ENCODE data around the gene PREB.
A peak's percentile ranks its signal among the peaks of the same experiment; 100 is the strongest.

Gene PREB

DNA sequence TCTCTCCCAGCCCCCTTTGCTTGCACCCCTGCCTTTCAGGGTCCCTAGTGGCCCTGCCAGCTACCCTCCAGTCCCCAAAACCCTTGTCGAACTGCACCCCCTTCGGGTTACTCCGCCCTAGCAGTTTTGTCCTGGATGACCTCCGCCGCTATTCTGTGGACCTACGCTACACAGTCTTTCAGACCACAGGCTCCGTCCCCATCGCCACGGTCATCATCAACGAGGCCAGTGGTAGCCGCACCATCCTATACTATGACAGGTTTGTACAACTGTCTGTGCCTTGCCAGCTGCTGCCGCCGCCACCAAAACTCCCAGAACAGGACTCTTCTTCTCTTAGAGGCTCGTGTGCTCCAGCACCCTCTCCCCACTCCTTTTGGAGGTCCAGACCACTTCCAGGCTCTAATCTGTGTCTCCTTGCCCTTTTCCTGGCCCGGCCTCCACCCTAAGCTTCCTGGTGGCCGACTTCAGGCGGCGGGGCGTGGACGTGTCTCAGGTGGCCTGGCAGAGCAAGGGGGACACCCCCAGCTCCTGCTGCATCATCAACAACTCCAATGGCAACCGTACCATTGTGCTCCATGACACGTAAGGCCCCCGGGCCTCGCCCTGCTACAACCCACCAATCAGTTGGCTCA lies 40.0 kb downstream of the PREB start:
- DNase-seq (ENCODE audit: low spot score), result no peak

DNA sequence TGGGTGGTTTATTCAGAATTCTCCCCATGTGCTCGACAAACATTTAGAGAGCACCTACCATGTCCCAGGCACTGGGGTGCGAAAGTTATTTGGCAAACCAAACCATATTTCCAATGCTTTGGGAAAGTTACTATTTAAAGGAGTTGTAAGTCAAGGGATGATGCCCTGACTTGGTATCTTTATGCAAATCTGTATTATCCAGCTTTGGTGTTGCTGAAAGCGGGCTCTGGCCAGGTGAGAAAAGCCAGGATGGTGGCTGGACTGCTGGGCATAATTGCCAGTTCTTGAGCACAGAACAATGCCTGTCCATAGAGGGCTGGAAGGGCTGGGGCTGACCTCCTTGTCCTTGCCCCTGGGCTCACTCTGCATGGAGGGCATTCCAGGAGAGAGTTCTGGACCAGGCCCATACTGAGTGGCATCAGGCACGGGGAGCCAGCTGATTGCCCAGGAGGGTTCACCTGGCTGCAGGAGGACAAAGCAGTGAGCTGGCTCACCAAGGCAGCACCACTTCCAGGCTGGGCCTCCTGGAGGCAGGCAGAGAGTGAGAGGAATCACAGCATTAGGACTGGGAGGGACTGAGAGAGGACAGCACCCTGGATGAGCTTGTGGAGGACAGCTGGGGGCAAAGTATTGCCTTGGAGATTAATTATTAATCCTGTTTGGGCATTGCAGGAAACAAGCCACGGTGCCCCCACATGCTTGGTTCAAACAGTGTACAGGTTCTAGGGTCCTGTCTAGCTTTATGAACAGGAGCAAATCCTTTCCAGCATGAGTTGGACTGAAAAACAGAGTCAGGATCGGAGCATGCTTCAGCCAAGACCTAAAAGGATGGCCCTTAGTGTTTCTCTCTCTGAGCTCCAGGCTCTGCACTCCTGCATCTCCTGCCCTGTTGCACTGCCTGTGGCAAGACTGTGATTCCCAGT lies 40.7 kb downstream of the PREB start:
- DNase-seq (ENCODE audit: low spot score), result no peak

DNA sequence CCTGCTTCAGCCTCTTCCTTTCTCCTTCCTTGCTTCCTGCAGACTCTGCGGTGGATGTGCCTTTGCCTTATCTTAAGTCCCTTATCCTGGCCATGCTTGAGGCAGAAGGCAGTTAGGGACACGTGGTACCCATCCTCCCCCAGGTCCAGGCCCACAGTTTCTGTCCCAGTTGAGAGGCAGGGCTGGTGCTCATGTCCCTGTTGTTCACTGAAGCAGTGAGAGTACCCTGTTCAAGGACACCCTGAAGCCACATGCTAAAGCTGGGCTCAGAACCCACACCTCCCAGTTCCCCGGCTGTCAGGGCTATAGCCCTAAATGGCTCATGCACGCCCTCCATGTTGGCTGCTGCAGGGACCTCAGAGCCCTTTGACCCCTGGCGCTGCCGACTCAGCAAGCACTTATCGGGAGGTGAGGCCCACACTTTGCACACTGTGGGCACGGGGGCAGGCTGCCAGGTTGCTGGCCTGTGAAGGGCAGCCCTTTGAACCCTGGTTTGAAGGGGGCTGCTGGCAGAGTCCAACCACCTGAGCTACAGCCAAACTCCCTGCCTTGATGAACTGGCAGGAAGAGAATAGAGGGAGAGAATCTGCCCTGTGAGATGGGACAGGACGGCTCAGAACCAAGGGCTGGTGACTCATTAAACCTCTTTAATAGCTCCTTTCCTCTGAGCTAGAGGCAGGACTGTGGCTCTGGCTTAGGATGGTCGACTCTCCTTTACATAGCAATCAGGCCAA lies 41.6 kb downstream of the PREB start:
- no peak for DNase-seq (ENCODE audit: low spot score)

DNA sequence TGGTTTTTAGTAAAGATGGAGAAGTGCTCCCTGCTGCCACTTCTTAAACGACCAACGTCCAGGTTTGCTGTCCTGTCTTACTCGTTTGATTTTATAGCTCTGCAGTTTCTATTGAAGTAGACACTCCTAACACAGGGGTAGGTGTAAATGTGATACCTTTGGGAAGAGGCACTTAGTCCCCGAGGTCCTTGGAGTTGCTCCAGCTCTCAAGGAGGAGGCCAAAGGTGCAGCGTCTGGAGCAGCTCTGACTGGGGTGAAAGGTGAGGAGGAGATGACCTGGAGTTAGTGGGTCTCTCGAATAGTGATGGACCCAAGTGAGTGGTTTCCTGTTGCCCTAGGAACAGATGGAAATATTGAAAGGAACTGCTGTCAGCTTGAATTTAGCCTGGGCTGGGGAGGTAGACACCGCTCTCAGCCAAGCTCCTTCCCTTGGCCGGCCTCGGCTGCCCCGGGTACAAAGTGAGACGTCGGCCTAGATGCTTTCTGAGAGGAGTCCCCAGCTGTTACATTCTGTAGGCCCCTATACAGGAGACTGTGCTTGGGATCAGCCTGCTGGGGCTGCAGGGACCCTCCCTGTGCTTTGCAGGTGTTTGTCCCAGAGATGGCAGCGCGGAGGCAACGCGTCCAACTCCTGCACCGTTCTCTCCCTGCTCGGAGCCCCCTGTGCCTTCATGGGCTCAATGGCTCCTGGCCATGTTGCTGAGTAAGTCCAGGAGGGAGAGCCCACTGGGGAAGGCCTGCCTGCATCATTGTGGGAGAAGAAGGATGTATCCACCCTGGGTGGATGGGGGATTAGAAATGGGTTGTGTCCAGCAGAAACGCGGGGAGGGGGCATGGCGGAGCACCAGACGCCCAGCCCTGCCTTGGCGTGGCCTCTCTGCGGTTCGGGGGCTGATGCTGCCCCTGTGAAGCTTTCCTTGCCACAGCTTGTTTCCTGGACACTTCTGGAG lies 42.4 kb downstream of the PREB start:
- no peak for DNase-seq (ENCODE audit: low spot score)

DNA sequence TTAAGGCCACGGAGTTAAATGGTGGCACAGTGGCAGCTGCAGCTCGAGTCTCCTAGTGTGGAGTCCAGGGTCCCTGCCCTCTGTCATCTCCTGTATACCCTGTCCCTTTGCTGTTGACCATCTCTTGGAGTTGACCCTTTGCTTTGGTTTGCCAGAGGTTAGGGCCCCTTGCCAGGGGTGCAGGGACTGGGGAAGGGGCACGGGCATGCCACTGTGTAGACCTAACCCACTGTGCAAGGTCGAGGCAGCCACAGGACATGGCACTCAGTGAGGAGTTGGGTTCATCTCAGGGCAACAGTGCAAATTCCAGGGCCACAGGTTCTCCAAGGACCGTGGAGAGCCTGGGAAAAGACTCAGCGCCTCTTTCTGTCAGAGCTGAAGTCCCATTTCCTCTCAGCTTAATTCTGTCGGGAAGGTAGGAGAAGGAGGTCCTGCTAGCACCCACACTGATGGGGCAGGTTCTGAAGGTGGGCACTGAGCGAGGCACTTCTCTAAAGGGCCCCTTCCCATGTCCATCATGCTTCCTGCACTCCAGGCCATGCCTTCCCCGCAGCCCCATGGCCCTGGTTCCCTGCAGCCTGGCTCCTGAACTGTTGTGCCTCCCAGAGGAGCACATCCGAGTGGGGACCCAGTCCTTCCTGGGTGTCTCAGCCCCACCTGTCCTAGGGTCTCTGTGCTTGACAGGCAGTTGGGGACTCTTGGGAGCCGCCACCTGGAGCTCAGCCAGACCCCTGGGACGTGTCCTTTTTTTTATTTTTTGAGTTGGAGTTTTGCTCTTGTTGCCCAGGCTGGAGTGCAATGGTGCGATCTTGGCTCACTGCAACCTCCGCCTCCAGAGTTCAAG lies 45.1 kb downstream of the PREB start:
- no peak for DNase-seq (ENCODE audit: low spot score)

DNA sequence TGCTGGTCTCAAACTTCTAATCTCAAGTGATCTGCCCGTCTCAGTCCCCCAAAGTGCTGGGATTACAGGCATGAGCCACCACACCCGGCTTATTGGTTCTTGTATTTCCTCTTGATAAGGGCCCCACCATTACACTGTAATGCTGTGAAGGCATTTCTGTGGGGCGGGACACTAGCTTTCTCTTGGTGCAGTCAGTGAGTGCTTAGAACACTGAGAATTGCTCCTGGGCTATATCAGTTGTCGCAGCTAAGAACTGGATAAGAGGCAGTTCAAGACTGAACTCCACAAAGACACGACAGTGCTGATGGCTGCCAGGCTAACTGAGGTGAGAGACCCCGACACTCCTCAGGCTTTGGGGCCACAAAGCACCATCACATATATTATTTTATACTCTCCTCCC lies 45.8 kb downstream of the PREB start:
- DNase-seq (ENCODE audit: low spot score), result no peak

DNA sequence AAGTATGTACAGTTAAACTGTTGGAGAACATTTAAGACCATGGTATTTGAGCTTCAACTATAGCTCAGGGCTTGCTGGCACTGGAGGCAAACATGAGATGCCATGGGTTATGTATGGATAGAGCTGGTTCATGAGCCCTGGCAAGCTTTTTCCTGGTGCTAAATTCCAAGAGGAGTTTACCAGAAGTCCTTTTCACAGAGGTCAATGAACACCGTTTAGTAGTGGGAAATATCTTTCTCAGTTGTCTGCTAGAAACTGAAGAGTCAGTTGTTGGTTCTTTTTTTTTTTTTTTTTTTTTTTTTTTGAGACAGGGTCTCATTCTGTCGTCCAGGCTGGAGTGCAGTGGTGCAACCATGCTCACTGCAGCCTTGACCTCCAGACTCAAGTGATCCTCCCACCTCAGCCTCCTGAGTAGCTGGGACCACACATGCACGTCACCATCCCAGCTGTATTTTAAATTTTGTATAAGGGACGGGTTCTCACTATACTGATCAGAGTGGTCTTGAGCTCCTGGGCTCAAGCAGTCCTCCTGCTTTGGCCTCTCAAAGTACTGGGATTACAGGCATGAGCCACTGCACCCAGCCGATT lies 46.5 kb downstream of the PREB start:
- no peak for DNase-seq (ENCODE audit: low spot score)

DNA sequence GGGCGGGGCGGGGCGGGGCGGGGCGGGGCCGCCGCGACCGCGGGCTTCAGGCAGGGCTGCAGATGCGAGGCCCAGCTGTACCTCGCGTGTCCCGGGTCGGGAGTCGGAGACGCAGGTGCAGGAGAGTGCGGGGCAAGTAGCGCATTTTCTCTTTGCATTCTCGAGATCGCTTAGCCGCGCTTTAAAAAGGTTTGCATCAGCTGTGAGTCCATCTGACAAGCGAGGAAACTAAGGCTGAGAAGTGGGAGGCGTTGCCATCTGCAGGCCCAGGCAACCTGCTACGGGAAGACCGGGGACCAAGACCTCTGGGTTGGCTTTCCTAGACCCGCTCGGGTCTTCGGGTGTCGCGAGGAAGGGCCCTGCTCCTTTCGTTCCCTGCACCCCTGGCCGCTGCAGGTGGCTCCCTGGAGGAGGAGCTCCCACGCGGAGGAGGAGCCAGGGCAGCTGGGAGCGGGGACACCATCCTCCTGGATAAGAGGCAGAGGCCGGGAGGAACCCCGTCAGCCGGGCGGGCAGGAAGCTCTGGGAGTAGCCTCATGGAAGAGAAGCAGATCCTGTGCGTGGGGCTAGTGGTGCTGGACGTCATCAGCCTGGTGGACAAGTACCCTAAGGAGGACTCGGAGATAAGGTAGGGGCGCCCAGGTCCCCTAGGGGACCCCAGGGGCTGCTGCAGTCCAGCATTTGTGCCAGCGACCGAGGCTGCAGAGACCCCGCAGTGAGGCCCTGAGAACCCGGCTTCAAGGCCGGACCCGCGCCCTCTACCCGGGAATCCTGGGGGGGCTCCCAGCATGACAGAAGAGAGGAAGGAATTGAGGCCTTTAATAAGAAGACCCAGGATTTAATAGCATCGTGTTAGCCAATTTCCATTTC lies 47.5 kb downstream of the PREB start, which contains the start of gene KHK:
Gene KHK, plus strand, starts transcription at position 49 of the 870 bp plus-strand sequence. Its CDS starts 488 bp downstream, at position 537.
- no peak for DNase-seq (ENCODE audit: low spot score)

DNA sequence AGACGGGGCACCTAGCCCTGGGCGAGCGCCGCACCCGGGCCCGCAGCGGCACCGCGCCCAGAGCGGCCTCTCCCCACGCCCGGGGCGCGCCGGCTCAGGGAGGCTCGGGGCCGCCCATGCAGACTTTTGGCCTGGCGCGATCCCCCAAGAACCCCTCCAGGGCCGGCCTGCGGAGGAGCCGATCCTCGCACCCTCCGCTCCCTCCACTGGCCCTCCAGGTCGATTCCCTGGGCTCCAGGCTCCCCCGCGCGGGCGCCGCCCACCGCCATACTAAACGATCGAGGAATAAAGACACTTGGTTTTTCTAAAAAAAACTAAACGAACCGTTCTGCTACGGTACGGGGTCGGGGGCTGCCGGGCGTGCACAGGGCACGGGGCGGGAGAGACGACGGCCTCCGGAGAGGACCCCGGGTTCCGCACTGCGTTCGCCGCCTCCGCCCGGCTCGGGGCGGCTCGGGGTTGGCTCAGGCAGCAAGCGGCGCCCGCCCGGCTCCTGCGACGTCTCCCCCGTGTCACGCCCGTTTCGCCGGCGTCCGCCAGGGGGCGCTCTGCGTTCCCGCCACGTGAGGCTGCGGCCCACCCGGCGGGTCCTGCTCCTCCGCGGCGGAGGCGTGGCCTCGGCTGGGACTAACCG lies 48.2 kb downstream of the PREB start:
- DNase-seq (ENCODE audit: low spot score), result peak; percentile 92

DNA sequence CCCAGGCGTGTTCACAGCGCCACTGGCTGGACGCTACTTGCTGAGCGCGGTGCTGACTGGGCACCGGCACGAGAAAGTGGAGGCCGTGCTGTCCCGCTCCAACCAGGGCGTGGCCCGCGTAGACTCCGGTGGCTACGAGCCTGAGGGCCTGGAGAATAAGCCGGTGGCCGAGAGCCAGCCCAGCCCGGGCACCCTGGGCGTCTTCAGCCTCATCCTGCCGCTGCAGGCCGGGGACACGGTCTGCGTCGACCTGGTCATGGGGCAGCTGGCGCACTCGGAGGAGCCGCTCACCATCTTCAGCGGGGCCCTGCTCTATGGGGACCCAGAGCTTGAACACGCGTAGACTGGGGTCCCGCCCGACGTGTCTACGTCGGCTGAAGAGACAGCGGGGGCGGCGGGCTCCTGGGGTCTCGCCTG lies 48.8 kb downstream of the PREB start:
- DNase-seq (ENCODE audit: low spot score), result peak; percentile 53

DNA sequence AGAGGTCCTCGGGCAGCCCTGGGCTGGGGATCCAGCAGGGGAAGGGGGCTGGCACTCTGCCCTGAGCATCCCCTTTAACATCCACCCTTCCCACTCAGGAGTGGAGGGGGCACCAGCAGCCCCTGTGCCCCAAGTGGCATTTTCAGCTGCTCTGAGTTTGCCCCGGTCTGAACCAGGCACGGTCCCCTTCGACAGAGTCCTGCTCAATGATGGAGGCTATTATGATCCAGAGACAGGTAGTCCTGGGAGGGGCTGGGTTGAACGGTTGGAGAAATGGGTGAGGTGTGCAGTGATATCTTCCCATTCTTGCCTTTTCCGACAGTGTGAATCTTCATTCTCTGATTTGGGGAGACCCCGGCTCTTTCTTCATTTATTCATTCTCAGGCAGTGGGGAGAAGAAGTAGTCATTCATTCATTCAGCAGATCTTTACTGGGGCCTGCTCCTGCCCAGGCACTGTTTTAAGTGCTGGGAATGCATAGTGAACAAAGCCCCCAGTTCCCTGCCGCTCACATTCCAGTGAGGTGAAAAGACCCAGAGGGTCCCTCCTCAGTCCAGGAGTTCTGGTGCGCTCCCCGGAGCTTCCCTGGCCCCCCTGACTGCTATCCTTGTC lies 49.3 kb downstream of the PREB start:
- DNase-seq (ENCODE audit: low spot score), result no peak

DNA sequence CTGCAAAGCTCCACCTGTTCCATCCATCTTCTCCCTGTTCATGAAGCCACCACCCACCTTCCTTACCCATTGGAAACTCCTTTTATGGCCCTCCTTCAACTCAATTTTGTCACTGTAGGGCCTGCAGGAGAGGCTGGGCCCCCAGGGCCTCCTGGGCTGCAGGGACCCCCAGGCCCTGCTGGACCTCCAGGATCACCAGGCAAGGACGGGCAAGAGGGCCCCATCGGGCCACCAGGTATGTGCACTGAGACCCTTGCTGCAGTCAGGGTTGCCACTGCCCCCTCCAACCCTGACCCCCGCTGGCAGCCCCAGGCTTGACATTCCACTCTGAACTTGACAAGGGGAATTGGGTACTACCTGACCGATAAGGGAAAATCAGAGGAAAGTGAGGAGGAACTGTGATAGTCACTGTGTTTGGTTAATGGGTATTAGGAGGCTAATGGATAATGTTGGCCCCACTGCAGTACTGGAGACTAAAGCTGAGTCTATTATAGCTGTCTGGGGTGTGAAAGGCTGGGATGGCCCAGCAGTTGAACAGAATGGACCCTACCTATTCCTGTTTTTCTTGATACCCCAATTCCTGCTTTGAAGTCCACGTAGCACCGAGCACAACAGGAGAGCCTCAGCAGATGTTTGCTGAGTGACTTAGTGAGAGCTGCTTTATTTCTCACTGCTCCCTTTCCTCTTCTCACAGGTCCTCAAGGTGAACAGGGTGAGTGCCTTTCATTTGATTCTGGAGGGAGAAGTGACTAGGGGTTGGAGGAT lies 50.0 kb downstream of the PREB start:
- no peak for DNase-seq (ENCODE audit: low spot score)

DNA sequence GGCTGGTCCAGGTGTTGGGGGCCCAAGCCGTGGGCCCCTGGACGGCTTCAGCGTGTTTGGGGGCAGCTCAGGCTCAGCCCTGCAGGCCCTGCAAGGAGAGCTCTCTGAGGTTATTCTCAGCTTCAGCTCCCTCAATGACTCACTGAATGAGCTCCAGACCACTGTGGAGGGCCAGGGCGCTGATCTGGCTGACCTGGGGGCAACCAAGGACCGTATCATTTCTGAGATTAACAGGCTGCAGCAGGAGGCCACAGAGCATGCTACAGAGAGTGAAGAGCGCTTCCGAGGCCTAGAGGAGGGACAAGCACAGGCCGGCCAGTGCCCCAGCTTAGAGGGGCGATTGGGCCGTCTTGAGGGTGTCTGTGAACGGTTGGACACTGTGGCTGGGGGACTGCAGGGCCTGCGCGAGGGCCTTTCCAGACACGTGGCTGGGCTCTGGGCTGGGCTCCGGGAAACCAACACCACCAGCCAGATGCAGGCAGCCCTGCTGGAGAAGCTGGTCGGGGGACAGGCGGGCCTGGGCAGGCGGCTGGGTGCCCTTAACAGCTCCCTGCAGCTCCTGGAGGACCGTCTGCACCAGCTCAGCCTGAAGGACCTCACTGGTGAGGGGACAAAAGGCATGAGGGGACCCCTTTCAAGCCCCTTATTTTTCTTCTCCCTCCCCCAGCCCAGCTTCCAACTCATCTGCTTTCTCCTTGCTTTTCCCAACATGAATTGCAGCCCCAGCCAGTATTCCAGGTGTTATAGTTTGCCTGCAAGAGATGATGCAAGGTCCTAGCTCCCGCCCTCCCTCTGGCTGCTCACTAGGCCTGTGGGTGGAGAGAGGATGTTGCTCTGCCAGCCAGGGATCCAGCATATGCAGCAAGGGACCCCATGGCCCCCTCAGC lies 50.8 kb downstream of the PREB start:
- no peak for DNase-seq (ENCODE audit: low spot score)

DNA sequence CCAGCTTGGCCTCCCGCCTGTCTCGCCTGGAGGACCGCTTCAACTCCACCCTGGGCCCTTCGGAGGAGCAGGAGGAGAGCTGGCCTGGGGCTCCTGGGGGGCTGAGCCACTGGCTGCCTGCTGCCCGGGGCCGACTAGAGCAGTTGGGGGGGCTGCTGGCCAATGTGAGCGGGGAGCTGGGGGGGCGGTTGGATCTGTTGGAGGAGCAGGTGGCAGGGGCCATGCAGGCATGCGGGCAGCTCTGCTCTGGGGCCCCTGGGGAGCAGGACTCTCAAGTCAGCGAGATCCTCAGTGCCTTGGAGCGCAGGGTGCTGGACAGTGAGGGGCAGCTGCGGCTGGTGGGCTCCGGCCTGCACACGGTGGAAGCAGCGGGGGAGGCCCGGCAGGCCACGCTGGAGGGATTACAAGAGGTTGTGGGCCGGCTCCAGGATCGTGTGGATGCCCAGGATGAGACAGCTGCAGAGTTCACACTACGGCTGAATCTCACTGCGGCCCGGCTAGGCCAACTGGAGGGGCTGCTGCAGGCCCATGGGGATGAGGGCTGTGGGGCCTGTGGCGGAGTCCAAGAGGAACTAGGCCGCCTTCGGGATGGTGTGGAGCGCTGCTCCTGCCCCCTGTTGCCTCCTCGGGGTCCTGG lies 51.5 kb downstream of the PREB start:
- DNase-seq (ENCODE audit: low spot score), result no peak

DNA sequence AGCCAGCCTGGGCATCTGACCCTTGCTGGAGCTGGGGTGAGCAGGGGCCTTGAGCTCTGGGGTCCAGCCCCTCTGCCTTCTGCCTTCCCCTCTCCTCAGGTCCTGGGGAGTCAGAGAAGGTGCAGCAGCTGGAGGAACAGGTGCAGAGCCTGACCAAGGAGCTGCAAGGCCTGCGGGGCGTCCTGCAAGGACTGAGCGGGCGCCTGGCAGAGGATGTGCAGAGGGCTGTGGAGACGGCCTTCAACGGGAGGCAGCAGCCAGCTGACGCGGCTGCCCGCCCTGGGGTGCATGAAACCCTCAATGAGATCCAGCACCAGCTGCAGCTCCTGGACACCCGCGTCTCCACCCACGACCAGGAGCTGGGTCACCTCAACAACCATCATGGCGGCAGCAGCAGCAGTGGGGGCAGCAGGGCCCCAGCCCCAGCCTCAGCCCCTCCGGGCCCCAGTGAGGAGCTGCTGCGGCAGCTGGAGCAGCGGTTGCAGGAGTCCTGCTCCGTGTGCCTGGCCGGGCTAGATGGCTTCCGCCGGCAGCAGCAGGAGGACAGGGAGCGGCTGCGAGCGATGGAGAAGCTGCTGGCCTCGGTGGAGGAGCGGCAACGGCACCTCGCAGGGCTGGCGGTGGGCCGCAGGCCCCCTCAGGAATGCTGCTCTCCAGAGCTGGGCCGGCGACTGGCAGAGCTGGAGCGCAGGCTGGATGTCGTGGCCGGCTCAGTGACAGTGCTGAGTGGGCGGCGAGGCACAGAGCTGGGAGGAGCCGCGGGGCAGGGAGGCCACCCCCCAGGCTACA lies 52.3 kb downstream of the PREB start:
- no peak for DNase-seq (ENCODE audit: low spot score)

Data from hematopoietic multipotent progenitor cell treated with erythropoietin and hydrocortisone succinate and interleukin-3 and kit ligand, for 15 days (in vitro differentiated cells).